Chondrocyte (in vitro differentiated cells): Measurements from ENCODE around the gene OR6C74. TPM values are rescaled to one million over a fixed set of nuclear protein-coding genes. Genes with fewer than 3 reads are reported as not detected.

Source experiments
- DNase-seq: peaks from one replicate; pipeline ENCODE4 v3.0.0; 2021; ENCODE audit warnings: mixed read lengths, low spot score
- H3K27ac Mint-ChIP-seq: one replicate; pipeline ENCODE4 v1.8.0; 2021; ENCODE audit warnings: mild to moderate bottlenecking, moderate library complexity, mixed read lengths; ENCODE audit not compliant: unreplicated experiment
- H3K27me3 Mint-ChIP-seq: 2 replicates; pipeline ENCODE4 v1.8.0; 2021; ENCODE audit warnings: low read depth, mixed read lengths
- H3K36me3 Mint-ChIP-seq: 2 replicates; pipeline ENCODE4 v1.8.0; 2021; ENCODE audit warnings: low read depth, mixed read lengths
- H3K4me1 Mint-ChIP-seq: 2 replicates; pipeline ENCODE4 v1.8.0; 2021; ENCODE audit warnings: low read depth, mild to moderate bottlenecking, mixed read lengths
- H3K4me3 Mint-ChIP-seq: one replicate; pipeline ENCODE4 v1.8.0; 2021; ENCODE audit warnings: mild to moderate bottlenecking, moderate library complexity, mixed read lengths; ENCODE audit not compliant: unreplicated experiment
- H3K9me3 Mint-ChIP-seq: 2 replicates; pipeline ENCODE4 v1.8.0; 2021; ENCODE audit warnings: low read depth, mixed read lengths
- long read RNA-seq: library from polyadenylated mRNA; stranded (forward); transcript quantifications from one replicate; pipeline ENCODE4 v2.0.0, GENCODE V29; 2021
- total RNA-seq: library from RNA; stranded (reverse); gene quantifications from 3 replicates; pipeline ENCODE4 v1.2.1, GENCODE V29; 2021
- TF ChIP-seq, protein P1 (sequence below): fragments of 200-600 bp; sonication (generic); IDR thresholded peaks from 2 replicates; pipeline ENCODE4 v1.5.0; 2021; ENCODE audit warnings: antibody characterized with exemption, mild to moderate bottlenecking, moderate library complexity

OR6C74 gene
- not detected in 3 replicates for total RNA-seq
- long read RNA-seq, result 0 reads

DNA sequence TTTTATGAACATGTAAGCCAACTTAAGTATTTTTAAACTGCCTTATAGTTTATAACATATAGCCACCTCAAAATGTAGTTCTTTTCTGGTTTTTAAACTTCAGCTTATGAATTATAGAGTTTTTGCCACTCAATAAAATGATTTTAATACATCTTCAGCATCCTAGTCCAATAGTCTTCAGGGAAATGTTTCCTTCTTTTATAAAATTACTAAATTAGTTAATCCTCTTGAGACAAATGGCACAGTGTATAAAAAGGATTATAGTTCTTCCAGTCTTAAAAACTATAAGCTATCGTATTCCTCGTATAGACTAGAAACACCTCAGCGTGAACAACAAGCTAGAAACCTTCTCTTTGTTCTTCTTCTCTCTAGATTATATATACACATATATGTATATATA is at the start of gene OR6C74:
OR6C74 (plus strand) TSS at position 301 of the 400 bp plus-strand sequence. CDS start 2,679 bp downstream, outside the sequence.
- no peaks in the 10 kb centered on the region for H3K36me3 Mint-ChIP-seq
- peaks cover 11% of the 10 kb centered on the region for H3K27me3 Mint-ChIP-seq
- H3K27ac Mint-ChIP-seq, result no peak within 1 kb of the TSS
- no peak within 1 kb of the TSS for H3K4me3 Mint-ChIP-seq
- H3K4me1 Mint-ChIP-seq, result no peaks in the 10 kb centered on the region
- DNase-seq, result no peak
- no peaks in the 10 kb centered on the region for H3K9me3 Mint-ChIP-seq
- TF ChIP-seq, protein P1, sequence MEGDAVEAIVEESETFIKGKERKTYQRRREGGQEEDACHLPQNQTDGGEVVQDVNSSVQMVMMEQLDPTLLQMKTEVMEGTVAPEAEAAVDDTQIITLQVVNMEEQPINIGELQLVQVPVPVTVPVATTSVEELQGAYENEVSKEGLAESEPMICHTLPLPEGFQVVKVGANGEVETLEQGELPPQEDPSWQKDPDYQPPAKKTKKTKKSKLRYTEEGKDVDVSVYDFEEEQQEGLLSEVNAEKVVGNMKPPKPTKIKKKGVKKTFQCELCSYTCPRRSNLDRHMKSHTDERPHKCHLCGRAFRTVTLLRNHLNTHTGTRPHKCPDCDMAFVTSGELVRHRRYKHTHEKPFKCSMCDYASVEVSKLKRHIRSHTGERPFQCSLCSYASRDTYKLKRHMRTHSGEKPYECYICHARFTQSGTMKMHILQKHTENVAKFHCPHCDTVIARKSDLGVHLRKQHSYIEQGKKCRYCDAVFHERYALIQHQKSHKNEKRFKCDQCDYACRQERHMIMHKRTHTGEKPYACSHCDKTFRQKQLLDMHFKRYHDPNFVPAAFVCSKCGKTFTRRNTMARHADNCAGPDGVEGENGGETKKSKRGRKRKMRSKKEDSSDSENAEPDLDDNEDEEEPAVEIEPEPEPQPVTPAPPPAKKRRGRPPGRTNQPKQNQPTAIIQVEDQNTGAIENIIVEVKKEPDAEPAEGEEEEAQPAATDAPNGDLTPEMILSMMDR, result no peak

- TF ChIP-seq, protein P1, result no peak
These were observed 23.7 kb upstream of the OR6C74 start, which contains the start of gene OR10A7 for GRCh38 chr12:55220725-55221124. OR10A7 (plus strand) TSS chr12:55221025; CDS start chr12:55221025, 0 bp downstream.

DNA sequence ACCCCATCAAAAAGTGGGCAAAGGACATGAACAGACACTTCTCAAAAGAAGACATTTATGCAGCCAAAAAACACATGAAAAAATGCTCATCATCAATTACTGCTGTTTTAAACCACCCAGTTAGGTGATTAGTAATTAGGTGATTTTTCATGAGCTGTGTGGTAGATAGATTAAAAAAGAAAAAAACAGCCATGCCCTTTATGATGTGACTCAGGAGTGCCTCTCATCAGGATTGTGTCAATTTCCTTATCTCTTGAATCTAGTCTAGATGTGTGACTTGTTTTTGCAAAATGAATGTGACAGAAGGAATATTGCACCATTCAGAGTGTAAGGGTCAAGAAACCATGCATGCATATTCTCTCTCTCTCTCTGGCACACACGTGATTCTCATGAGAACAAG is 17.9 kb upstream of the OR6C74 start:
- H3K27ac Mint-ChIP-seq, result no peak overlapping the region
- DNase-seq, result no peak
- H3K36me3 Mint-ChIP-seq, result no peaks in the 10 kb centered on the region
- TF ChIP-seq, protein P1, result no peak
- H3K9me3 Mint-ChIP-seq, result no peaks in the 10 kb centered on the region
- H3K4me1 Mint-ChIP-seq, result no peaks in the 10 kb centered on the region
- H3K4me3 Mint-ChIP-seq, result no peak overlapping the region
- H3K27me3 Mint-ChIP-seq, result peaks cover 9% of the 10 kb centered on the region

More at GRCh38 chr12:55220725-55221124, 23.7 kb upstream of the OR6C74 start, which contains the start of gene OR10A7:
- no peak within 1 kb of the TSS for H3K27ac Mint-ChIP-seq
- DNase-seq, result no peak
- H3K4me3 Mint-ChIP-seq, result no peak within 1 kb of the TSS
- no peaks in the 10 kb centered on the region for H3K36me3 Mint-ChIP-seq
- peaks cover 4% of the 10 kb centered on the region for H3K27me3 Mint-ChIP-seq
- no peaks in the 10 kb centered on the region for H3K4me1 Mint-ChIP-seq
- H3K9me3 Mint-ChIP-seq, result no peaks in the 10 kb centered on the region

- no peak overlapping the region for H3K27ac Mint-ChIP-seq
- no peaks in the 10 kb centered on the region for H3K36me3 Mint-ChIP-seq
- H3K9me3 Mint-ChIP-seq, result no peaks in the 10 kb centered on the region
- TF ChIP-seq, protein P1, result no peak
- H3K4me1 Mint-ChIP-seq, result no peaks in the 10 kb centered on the region
- H3K4me3 Mint-ChIP-seq, result no peak overlapping the region
- no peak for DNase-seq
- peaks cover 13% of the 10 kb centered on the region for H3K27me3 Mint-ChIP-seq
These were observed 16.8 kb upstream of the OR6C74 start for GRCh38 chr12:55227643-55228042.

DNA sequence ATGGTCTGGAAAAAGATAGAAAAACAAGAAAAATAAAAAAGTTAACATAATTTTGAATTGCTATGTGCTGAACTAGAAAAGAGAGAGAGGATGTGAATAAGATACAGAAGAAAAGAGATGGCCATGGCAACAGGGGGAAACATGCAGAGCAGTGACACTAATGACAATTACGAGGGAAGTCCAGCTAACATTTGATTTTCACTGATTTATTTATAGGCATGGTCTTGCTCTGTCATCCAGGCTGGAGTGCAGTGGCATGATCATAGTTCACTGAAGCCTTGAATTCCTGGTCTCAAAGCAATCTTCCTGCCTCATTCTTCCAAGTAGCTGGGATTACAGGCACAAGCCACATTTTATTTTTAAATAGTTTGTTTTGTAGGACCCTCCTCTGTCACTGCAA is 1.8 kb downstream of the OR6C74 start:
- no peak overlapping the region for H3K27ac Mint-ChIP-seq
- H3K4me3 Mint-ChIP-seq, result no peak overlapping the region
- no peaks in the 10 kb centered on the region for H3K4me1 Mint-ChIP-seq
- H3K36me3 Mint-ChIP-seq, result no peaks in the 10 kb centered on the region
- DNase-seq, result no peak
- TF ChIP-seq, protein P1, result no peak
- peaks cover 14% of the 10 kb centered on the region for H3K27me3 Mint-ChIP-seq
- H3K9me3 Mint-ChIP-seq, result no peaks in the 10 kb centered on the region
